B cell (primary cell): ENCODE results near the gene ADPRM.

Experiments used
- CTCF ChIP-seq: fragments of 200-600 bp; IDR thresholded peaks from one replicate; pipeline ENCODE4 v1.8.0; 2022; ENCODE audit warnings: antibody characterized with exemption, mild to moderate bottlenecking
- EZH2 ChIP-seq: IDR thresholded peaks from 2 replicates; pipeline ENCODE4 v1.6.1; 2012; ENCODE audit warnings: borderline replicate concordance, low read depth, mild to moderate bottlenecking, moderate library complexity, low read length; ENCODE audit not compliant: insufficient read depth, poor library complexity, severe bottlenecking

- no peak for TF ChIP-seq CTCF
- no peak for TF ChIP-seq EZH2
These were observed 45.0 kb downstream of the ADPRM start for GRCh38 chr17:10742431-10742830.
